Bone marrow (tissue), 2 donors: ENCODE data around the gene PDZD2.
"Not testable (repeated sequence)": the region's sequence is repeated elsewhere in the genome, so short reads cannot be mapped to it uniquely, and the experiment has no call there.

Experiments
- DNase-seq, 2 donors: peaks; one replicate each; lab custom pipeline; 2025; lab: John Stamatoyannopoulos, UW

Gene PDZD2

GRCh38 chr5:31733371-31733770 is 94.4 kb downstream of the PDZD2 start:
- DNase-seq = no peak

- DNase-seq = no peak
These were observed 97.2 kb downstream of the PDZD2 start for GRCh38 chr5:31736127-31736526.

- DNase-seq = no peak
These were observed 99.3 kb downstream of the PDZD2 start for GRCh38 chr5:31738199-31738598.

- no peak for DNase-seq
These were observed 102.6 kb downstream of the PDZD2 start for GRCh38 chr5:31741496-31741895.

GRCh38 chr5:31743678-31744077 is 104.7 kb downstream of the PDZD2 start:
- DNase-seq = no peak

- DNase-seq = no peak
These were observed 109.7 kb downstream of the PDZD2 start for GRCh38 chr5:31748458-31749172.

- no peak for DNase-seq
These were observed 111.3 kb downstream of the PDZD2 start for GRCh38 chr5:31750215-31750614.

GRCh38 chr5:31751610-31752009 is 112.7 kb downstream of the PDZD2 start:
- DNase-seq = no peak

GRCh38 chr5:31753700-31754357 is 114.9 kb downstream of the PDZD2 start:
- no peak for DNase-seq

- DNase-seq = no peak
These were observed 115.4 kb downstream of the PDZD2 start for GRCh38 chr5:31754358-31754704.

GRCh38 chr5:31754741-31755675 is 116.1 kb downstream of the PDZD2 start:
- DNase-seq = no peak

GRCh38 chr5:31755676-31756230 is 116.8 kb downstream of the PDZD2 start:
- DNase-seq = no peak

GRCh38 chr5:31757806-31758205 is 118.9 kb downstream of the PDZD2 start:
- no peak for DNase-seq

GRCh38 chr5:31758803-31759425 is 120.0 kb downstream of the PDZD2 start:
- DNase-seq = no peak

- no peak for DNase-seq
These were observed 121.0 kb downstream of the PDZD2 start for GRCh38 chr5:31759925-31760324.

- DNase-seq = no peak
These were observed 122.9 kb downstream of the PDZD2 start for GRCh38 chr5:31761877-31762276.

- no peak for DNase-seq
These were observed 124.5 kb downstream of the PDZD2 start for GRCh38 chr5:31763424-31763823.

- not testable (repeated sequence) for DNase-seq
These were observed 125.8 kb downstream of the PDZD2 start for GRCh38 chr5:31764687-31765086.

GRCh38 chr5:31767335-31768031 is 128.6 kb downstream of the PDZD2 start:
- no peak for DNase-seq

GRCh38 chr5:31768046-31768445 is 129.1 kb downstream of the PDZD2 start:
- no peak for DNase-seq

GRCh38 chr5:31768784-31769183 is 129.9 kb downstream of the PDZD2 start:
- DNase-seq = no peak
